Liver (tissue), 9 donors: ENCODE data around the gene FETUB. TPM values are rescaled to one million over a fixed set of nuclear protein-coding genes. Genes with fewer than 3 reads are reported as not detected.
A peak's percentile ranks its signal among the peaks of the same experiment; 100 is the strongest.

Experiments used
- DNase-seq: peaks from one replicate; pipeline ENCODE4 v3.0.0-alpha.2; 2017; ENCODE audit warnings: low spot score
- H3K27ac ChIP-seq, 2 donors: one replicate each; pipeline ENCODE4 v1.7.0; 2013; ENCODE audit warnings: inconsistent platforms in 2 of 2, low read length in 2 of 2, control low read depth in 1 of 2, low read depth in 1 of 2, mild to moderate bottlenecking in 1 of 2
- H3K27me3 ChIP-seq, 4 donors: one replicate each; pipeline versions ENCODE4 v1.6.1 to v1.7.0; 2013; ENCODE audit warnings: low read length in 3 of 4, inconsistent platforms in 1 of 4, mild to moderate bottlenecking in 1 of 4, moderate library complexity in 1 of 4; ENCODE audit not compliant: control insufficient read depth in 4 of 4, insufficient read depth in 4 of 4
- H3K36me3 ChIP-seq, 4 donors: one replicate each; pipeline versions ENCODE4 v1.6.1 to v1.7.0; 2013; ENCODE audit warnings: low read length in 3 of 4, mild to moderate bottlenecking in 3 of 4, low read depth in 1 of 4, moderate library complexity in 1 of 4; ENCODE audit not compliant: control insufficient read depth in 4 of 4, insufficient read depth in 3 of 4
- H3K4me1 ChIP-seq, 4 donors: one replicate each; pipeline versions ENCODE4 v1.6.1 to v1.7.0; 2013; ENCODE audit warnings: low read length in 3 of 4, mild to moderate bottlenecking in 3 of 4, moderate library complexity in 1 of 4; ENCODE audit not compliant: control insufficient read depth in 4 of 4, insufficient read depth in 4 of 4
- H3K4me3 ChIP-seq, 3 donors: one replicate each; pipeline versions ENCODE4 v1.6.1 to v1.7.0; 2013; ENCODE audit warnings: low read length in 3 of 3, control low read depth in 1 of 3, low read depth in 1 of 3, mild to moderate bottlenecking in 1 of 3
- H3K9ac ChIP-seq, 2 donors: one replicate each; pipeline ENCODE4 v1.7.0; 2013; ENCODE audit warnings: low read length in 2 of 2, mild to moderate bottlenecking in 2 of 2, moderate library complexity in 2 of 2, control low read depth in 1 of 2, low read depth in 1 of 2
- H3K9me3 ChIP-seq, 4 donors: one replicate each; pipeline versions ENCODE4 v1.6.1 to v1.7.0; 2013; ENCODE audit warnings: low read length in 3 of 4; ENCODE audit not compliant: control insufficient read depth in 4 of 4
- CTCF ChIP-seq: fragments of 150-350 bp; IDR thresholded peaks from 2 replicates; pipeline ENCODE4 v1.5.1; 2017; ENCODE audit warnings: improper control_type of control experiment, low read depth, low read length; ENCODE audit not compliant: missing input control
- EGR1 ChIP-seq, 2 donors: IDR thresholded peaks; 2 replicates each; pipeline ENCODE4 v1.6.1; 2016 to 2018; ENCODE audit warnings: antibody characterized with exemption in 2 of 2, low read depth in 2 of 2
- FOXA1 ChIP-seq: IDR thresholded peaks from 2 replicates; pipeline ENCODE4 v1.6.1; 2016; ENCODE audit warnings: antibody characterized with exemption
- FOXA2 ChIP-seq: IDR thresholded peaks from 2 replicates; pipeline ENCODE4 v1.6.1; 2016; ENCODE audit warnings: antibody characterized with exemption
- GABPA ChIP-seq, 2 donors: IDR thresholded peaks in 1 of 2; conservative IDR thresholded peaks in 1 of 2; 2 replicates each; pipeline ENCODE4 v1.6.1; 2016; ENCODE audit warnings: antibody characterized with exemption in 2 of 2, mild to moderate bottlenecking in 1 of 2, moderate library complexity in 1 of 2
- HNF4A ChIP-seq, 2 donors: conservative IDR thresholded peaks; 2 replicates each; pipeline ENCODE4 v1.6.1; 2016; ENCODE audit warnings: antibody characterized with exemption in 2 of 2, mild to moderate bottlenecking in 2 of 2
- HNF4G ChIP-seq: IDR thresholded peaks from 2 replicates; pipeline ENCODE4 v1.6.1; 2016; ENCODE audit warnings: antibody characterized with exemption
- JUND ChIP-seq, 2 donors: IDR thresholded peaks; 2 replicates each; pipeline ENCODE4 v1.6.1; 2016; ENCODE audit warnings: antibody characterized with exemption in 2 of 2
- NR2F2 ChIP-seq: IDR thresholded peaks from 2 replicates; pipeline ENCODE4 v1.6.1; 2016; ENCODE audit warnings: antibody characterized with exemption
- RAD21 ChIP-seq, 2 donors: IDR thresholded peaks; 2 replicates each; pipeline ENCODE4 v1.6.1; 2016; ENCODE audit warnings: antibody characterized with exemption in 2 of 2, mild to moderate bottlenecking in 2 of 2
- RXRA ChIP-seq, 2 donors: IDR thresholded peaks; 2 replicates each; pipeline ENCODE4 v1.6.1; 2017 to 2018; ENCODE audit warnings: antibody characterized with exemption in 2 of 2, mild to moderate bottlenecking in 1 of 2
- SP1 ChIP-seq: IDR thresholded peaks from 2 replicates; pipeline ENCODE4 v1.6.1; 2018; ENCODE audit warnings: antibody characterized with exemption, mild to moderate bottlenecking
- TAF1 ChIP-seq: conservative IDR thresholded peaks from 2 replicates; pipeline ENCODE4 v1.6.1; 2016; ENCODE audit warnings: antibody characterized with exemption, mild to moderate bottlenecking
- YY1 ChIP-seq: IDR thresholded peaks from 2 replicates; pipeline ENCODE4 v1.6.1; 2016; ENCODE audit warnings: antibody characterized with exemption, mild to moderate bottlenecking
- WGBS: extraction: QIAGEN DNeasy Blood & Tissue Kit; methylation state at CpG from one replicate; pipeline ENCODE4 v1.1.7; 2013; 5-methylcytosine and 5-hydroxymethylcytosine counted together
- polyA plus RNA-seq, 2 donors: library from polyadenylated mRNA; stranded (reverse) in 1 of 2; unstranded in 1 of 2; fragments of 200-250 nt in 1 of 2; fragments of >200 nt in 1 of 2; fragmentation: Nextera tagmentation in 1 of 2; extraction: Ambion mirVana in 1 of 2; gene quantifications; one replicate each; pipeline versions ENCODE4 v1.2.1 to v1.2.3, GENCODE V29; 2013 to 2015
- total RNA-seq, 2 donors: library from RNA; depleted of rRNA; stranded (reverse); fragments of >200 nt; gene quantifications; one replicate each; pipeline ENCODE4 v1.2.3, GENCODE V29; 2014
- TF ChIP-seq, protein P1 (sequence below): IDR thresholded peaks from 2 replicates; pipeline ENCODE4 v1.6.1; 2016; ENCODE audit warnings: antibody characterized with exemption
- TF ChIP-seq, protein P2 (sequence below): IDR thresholded peaks from 2 replicates; pipeline ENCODE4 v1.6.1; 2016; ENCODE audit warnings: antibody characterized with exemption
- TF ChIP-seq, protein P3 (sequence below): IDR thresholded peaks from 2 replicates; pipeline ENCODE4 v1.6.1; 2016; ENCODE audit warnings: antibody characterized with exemption
- donor health status: healthy.
- donor health status: healthy.
- donor health status: healthy.
- donor health status: healthy.
- donor health status: healthy.

The FETUB gene
- total and polyA plus RNA-seq, 4 donors, result 3.1 to 28.6 (median 9.4) TPM

DNA sequence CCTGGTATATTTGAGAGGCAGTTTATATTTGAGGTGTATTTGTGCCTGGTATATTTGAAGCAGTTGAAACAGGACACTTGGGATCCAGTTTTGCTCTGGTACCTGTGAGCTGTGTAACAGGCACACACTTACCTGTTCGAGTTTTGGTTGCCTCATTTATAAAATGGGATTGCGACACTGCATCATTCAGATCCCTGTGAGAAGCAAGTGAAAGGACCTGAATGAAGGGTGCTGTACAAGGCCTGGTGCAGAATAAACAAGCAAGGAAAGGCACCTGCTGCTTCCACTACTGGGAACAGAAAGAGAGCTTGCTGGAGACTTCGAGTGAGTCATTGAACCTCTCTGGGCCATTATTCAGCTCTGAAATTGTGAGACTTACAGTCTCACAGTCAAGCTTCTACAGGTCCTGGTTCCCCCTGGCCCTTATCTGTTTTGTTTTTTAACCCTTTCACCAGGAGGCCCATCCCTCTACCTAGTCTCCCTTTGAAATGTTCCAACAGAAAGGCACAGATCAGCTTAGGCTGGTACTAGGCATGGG is 11.5 kb downstream of the FETUB start:
- TF ChIP-seq CTCF (no peak), YY1 (no peak), SP1 (no peak), FOXA1 (no peak), EGR1 (IDR thresholded peaks at IDR 0.05; ENCODE audit: low read depth in 2 of 2) (no peak), FOXA2 (no peak), GABPA (IDR thresholded peaks at IDR 0.05 in 1 of 2, conservative IDR thresholded peaks at IDR 0.05 in 1 of 2) (no peak), JUND (IDR thresholded peaks at IDR 0.05) (no peak)
- TF ChIP-seq, protein P1, sequence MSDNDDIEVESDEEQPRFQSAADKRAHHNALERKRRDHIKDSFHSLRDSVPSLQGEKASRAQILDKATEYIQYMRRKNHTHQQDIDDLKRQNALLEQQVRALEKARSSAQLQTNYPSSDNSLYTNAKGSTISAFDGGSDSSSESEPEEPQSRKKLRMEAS, result no peak
- TF ChIP-seq, protein P2, sequence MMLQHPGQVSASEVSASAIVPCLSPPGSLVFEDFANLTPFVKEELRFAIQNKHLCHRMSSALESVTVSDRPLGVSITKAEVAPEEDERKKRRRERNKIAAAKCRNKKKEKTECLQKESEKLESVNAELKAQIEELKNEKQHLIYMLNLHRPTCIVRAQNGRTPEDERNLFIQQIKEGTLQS, result no peak
- Histone ChIP-seq H3K4me1 (no peaks in the 10 kb centered on the region), H3K27ac (no peak overlapping the region), H3K36me3 (peaks cover 3 to 56% (median 41%) of the 10 kb centered on the region in 4 donors), H3K4me3 (peak overlapping the region in 1 of 3 donors; percentile 10), H3K9ac (no peak overlapping the region), H3K27me3 (no peaks in the 10 kb centered on the region), H3K9me3 (peaks cover 0 to 33% (median 9%) of the 10 kb centered on the region in 4 donors)
- DNase-seq, result no peak
- WGBS, result 90% methylated on average over 3 of the region's 3 CpGs

DNA sequence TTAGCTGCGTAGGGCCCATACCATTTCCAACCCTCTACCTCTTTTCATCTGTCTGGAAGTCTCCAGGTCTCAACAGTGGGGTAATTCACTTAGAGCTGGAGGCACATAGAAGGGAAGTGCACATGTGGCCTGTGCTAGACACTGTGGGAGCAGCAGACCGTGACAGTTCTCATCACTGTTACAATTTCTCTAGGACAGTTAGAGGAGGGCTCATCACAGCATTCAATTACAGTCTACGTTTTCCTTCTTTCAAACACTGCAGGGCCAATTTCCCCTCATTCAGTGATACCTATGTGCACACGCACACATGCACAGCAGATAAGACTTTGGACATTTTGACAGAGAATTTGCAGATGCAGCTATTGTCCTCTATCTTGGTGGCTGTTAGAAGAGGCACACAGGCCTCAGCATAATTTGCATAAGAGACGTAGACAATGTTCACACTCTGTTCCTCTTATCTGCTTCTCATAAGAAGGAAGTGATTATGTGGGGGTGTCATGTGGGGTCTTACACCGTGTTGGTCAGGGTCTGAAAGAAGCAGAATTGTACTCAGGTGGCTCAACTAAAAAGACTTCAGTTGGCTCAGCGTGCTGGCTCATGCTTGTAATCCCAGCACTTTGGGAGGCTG is 13.0 kb downstream of the FETUB start:
- Histone ChIP-seq H3K27ac (no peak overlapping the region), H3K27me3 (no peaks in the 10 kb centered on the region), H3K9ac (no peak overlapping the region), H3K9me3 (peaks cover 0 to 33% (median 9%) of the 10 kb centered on the region in 4 donors), H3K4me1 (no peaks in the 10 kb centered on the region), H3K4me3 (peak overlapping the region in 2 of 3 donors; percentile 20 to 32), H3K36me3 (peaks cover 3 to 43% (median 34%) of the 10 kb centered on the region in 4 donors)
- TF ChIP-seq JUND (IDR thresholded peaks at IDR 0.05), result no peak
- no peak for TF ChIP-seq RXRA (IDR thresholded peaks at IDR 0.05)
- TF ChIP-seq, protein P1, result no peak
- TF ChIP-seq FOXA1, result no peak
- TF ChIP-seq EGR1 (IDR thresholded peaks at IDR 0.05; ENCODE audit: low read depth in 2 of 2), result no peak
- TF ChIP-seq RAD21 (IDR thresholded peaks at IDR 0.05), result no peak
- TF ChIP-seq NR2F2, result no peak
- TF ChIP-seq, protein P2, result no peak
- TF ChIP-seq HNF4A (conservative IDR thresholded peaks at IDR 0.05), result no peak
- WGBS, result 76% methylated on average over 7 of the region's 7 CpGs
- no peak for DNase-seq

GRCh38 chr3:186653984-186654383 is 13.8 kb downstream of the FETUB start:
- 79% methylated on average over 6 of the region's 6 CpGs for WGBS
- Histone ChIP-seq H3K27me3 (no peaks in the 10 kb centered on the region), H3K27ac (no peak overlapping the region), H3K4me3 (no peak overlapping the region), H3K9me3 (peaks cover 0 to 33% (median 9%) of the 10 kb centered on the region in 4 donors), H3K4me1 (no peaks in the 10 kb centered on the region), H3K9ac (no peak overlapping the region), H3K36me3 (peaks cover 3 to 38% (median 29%) of the 10 kb centered on the region in 4 donors)
- no peak for DNase-seq
- TF ChIP-seq NR2F2 (no peak), JUND (IDR thresholded peaks at IDR 0.05) (no peak), SP1 (no peak), RXRA (IDR thresholded peaks at IDR 0.05) (no peak), GABPA (IDR thresholded peaks at IDR 0.05 in 1 of 2, conservative IDR thresholded peaks at IDR 0.05 in 1 of 2) (no peak), HNF4A (conservative IDR thresholded peaks at IDR 0.05) (no peak), TAF1 (no peak), CTCF (no peak), FOXA1 (no peak), FOXA2 (no peak), RAD21 (IDR thresholded peaks at IDR 0.05) (no peak), HNF4G (no peak), EGR1 (IDR thresholded peaks at IDR 0.05; ENCODE audit: low read depth in 2 of 2) (no peak)
- TF ChIP-seq, protein P1, result no peak
- TF ChIP-seq, protein P2, result no peak
- TF ChIP-seq, protein P3, sequence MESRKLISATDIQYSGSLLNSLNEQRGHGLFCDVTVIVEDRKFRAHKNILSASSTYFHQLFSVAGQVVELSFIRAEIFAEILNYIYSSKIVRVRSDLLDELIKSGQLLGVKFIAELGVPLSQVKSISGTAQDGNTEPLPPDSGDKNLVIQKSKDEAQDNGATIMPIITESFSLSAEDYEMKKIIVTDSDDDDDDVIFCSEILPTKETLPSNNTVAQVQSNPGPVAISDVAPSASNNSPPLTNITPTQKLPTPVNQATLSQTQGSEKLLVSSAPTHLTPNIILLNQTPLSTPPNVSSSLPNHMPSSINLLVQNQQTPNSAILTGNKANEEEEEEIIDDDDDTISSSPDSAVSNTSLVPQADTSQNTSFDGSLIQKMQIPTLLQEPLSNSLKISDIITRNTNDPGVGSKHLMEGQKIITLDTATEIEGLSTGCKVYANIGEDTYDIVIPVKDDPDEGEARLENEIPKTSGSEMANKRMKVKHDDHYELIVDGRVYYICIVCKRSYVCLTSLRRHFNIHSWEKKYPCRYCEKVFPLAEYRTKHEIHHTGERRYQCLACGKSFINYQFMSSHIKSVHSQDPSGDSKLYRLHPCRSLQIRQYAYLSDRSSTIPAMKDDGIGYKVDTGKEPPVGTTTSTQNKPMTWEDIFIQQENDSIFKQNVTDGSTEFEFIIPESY, result no peak
